ENCODE results near the gene NQO1.
"Not testable (repeated sequence)": the region's sequence is repeated elsewhere in the genome, so short reads cannot be mapped to it uniquely, and the experiment has no call there.

The NQO1 gene

DNA sequence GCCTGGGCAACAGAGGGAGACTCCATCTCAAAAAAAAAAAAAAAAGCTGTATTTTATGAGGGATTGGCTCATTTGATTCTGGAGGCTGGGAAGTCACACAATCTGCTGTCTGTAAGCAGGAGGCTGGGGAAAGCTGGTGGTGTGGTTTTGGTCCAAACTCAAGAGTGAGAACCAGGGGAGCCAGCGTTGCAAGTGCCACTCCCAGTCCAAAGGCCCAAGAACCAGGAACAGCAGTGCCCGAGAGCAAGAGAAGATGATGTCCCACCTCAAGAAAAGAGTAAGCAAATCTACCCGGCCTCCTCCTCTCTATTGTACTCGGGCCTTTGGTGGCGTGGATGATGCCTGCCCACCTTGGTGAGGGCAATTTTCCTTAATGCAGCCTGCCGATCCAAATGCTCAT lies 5.7 kb upstream of the NQO1 start:
- TF ChIP-seq EZH2phosphoT487 (IDR thresholded peaks at IDR 0.05; ENCODE audit: borderline replicate concordance, low read length): no peak
- TF ChIP-seq, protein P1, sequence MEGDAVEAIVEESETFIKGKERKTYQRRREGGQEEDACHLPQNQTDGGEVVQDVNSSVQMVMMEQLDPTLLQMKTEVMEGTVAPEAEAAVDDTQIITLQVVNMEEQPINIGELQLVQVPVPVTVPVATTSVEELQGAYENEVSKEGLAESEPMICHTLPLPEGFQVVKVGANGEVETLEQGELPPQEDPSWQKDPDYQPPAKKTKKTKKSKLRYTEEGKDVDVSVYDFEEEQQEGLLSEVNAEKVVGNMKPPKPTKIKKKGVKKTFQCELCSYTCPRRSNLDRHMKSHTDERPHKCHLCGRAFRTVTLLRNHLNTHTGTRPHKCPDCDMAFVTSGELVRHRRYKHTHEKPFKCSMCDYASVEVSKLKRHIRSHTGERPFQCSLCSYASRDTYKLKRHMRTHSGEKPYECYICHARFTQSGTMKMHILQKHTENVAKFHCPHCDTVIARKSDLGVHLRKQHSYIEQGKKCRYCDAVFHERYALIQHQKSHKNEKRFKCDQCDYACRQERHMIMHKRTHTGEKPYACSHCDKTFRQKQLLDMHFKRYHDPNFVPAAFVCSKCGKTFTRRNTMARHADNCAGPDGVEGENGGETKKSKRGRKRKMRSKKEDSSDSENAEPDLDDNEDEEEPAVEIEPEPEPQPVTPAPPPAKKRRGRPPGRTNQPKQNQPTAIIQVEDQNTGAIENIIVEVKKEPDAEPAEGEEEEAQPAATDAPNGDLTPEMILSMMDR (IDR thresholded peaks at IDR 0.05; ENCODE audit: low read depth, low read length, poor library complexity, severe bottlenecking): no peak

DNA sequence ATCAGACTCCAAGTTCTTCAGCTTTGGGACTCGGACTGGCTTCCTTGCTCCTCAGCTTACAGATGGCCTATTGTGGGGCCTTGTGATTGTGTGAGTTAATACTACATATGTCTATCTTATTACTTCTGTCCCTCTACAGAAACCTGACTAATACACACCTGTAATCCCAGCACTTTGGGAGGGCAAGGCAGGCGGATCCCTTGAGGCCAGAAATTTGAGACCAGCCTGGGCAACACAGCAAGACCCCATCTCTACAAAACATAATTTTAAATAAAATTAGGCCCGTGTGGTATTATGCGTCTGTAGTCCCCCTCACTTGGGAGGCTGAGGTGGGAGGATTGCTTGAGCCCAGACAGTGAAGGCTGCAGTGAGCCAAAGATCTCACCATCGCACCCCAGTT lies 4.9 kb upstream of the NQO1 start:
- not testable (repeated sequence) for H3K36me3 ChIP-seq (ENCODE audit: control insufficient read depth, low read length); H3F3A ChIP-seq (ENCODE audit: control insufficient read depth, insufficient read depth); H3K9me2 ChIP-seq (replicated peaks; ENCODE audit: control insufficient read depth, low read length); H3K27ac ChIP-seq (ENCODE audit: low read depth, low read length); H3K27me3 ChIP-seq (ENCODE audit: control insufficient read depth, low read length); H3K4me3 ChIP-seq (ENCODE audit: low read length); H3K4me2 ChIP-seq (ENCODE audit: low read length); H3K4me1 ChIP-seq (ENCODE audit: control insufficient read depth, low read length); H4K20me1 ChIP-seq (ENCODE audit: control insufficient read depth, insufficient read depth, low read depth, low read length); H3K9me3 ChIP-seq (ENCODE audit: control insufficient read depth, insufficient read depth, low read length); H3K79me2 ChIP-seq (ENCODE audit: control insufficient read depth, low read length)

More for the DNA sequence above, 5.7 kb upstream of the NQO1 start:
- Histone ChIP-seq H3K4me2 (ENCODE audit: low read length) (no peak overlapping the region), H3K36me3 (ENCODE audit: control insufficient read depth, low read length) (no peaks in the 10 kb centered on the region), H3K79me2 (ENCODE audit: control insufficient read depth, low read length) (peaks cover under 1% of the 10 kb centered on the region; the same call in 1 of the 2 replicates), H3K9me3 (ENCODE audit: control insufficient read depth, insufficient read depth, low read length) (no peaks in the 10 kb centered on the region), H3F3A (ENCODE audit: control insufficient read depth, insufficient read depth) (no peaks in the 10 kb centered on the region), H3K27ac (ENCODE audit: low read depth, low read length) (no peak overlapping the region), H4K20me1 (ENCODE audit: control insufficient read depth, insufficient read depth, low read depth, low read length) (no peaks in the 10 kb centered on the region), H3K9me2 (replicated peaks; ENCODE audit: control insufficient read depth, low read length) (no peaks in the 10 kb centered on the region), H3K4me1 (ENCODE audit: control insufficient read depth, low read length) (peaks cover 3% of the 10 kb centered on the region), H3K27me3 (ENCODE audit: control insufficient read depth, low read length) (no peaks in the 10 kb centered on the region), H3K4me3 (ENCODE audit: low read length) (no peak overlapping the region)

DNA sequence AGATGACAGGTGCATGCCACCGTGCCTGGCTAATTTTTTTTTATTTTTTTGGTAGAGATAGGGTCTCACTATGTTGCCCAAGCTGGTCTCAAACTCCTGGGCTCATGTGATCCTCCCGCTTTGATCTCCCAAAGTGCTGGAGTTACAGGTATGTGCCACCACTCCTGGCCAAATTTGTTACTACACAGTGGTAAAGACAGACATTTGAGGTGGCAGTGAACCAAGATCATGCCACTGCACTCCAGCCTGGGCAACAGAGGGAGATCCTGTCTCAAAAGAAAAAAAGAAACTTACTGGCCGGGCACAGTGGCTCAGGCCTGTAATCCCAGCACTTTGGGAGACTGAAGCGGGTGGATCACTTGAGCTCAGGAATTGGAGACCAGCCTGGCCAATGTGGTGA lies 2.7 kb upstream of the NQO1 start:
- not testable (repeated sequence) for H3K27me3 ChIP-seq (ENCODE audit: control insufficient read depth, low read length); H3K4me2 ChIP-seq (ENCODE audit: low read length); H3K36me3 ChIP-seq (ENCODE audit: control insufficient read depth, low read length); H3K9me2 ChIP-seq (replicated peaks; ENCODE audit: control insufficient read depth, low read length); H3K79me2 ChIP-seq (ENCODE audit: control insufficient read depth, low read length); H4K20me1 ChIP-seq (ENCODE audit: control insufficient read depth, insufficient read depth, low read depth, low read length); H3K27ac ChIP-seq (ENCODE audit: low read depth, low read length); H3K4me3 ChIP-seq (ENCODE audit: low read length); H3F3A ChIP-seq (ENCODE audit: control insufficient read depth, insufficient read depth); H3K9me3 ChIP-seq (ENCODE audit: control insufficient read depth, insufficient read depth, low read length)
- H3K4me1 ChIP-seq (ENCODE audit: control insufficient read depth, low read length): peaks cover 21% of the 10 kb centered on the region

DNA sequence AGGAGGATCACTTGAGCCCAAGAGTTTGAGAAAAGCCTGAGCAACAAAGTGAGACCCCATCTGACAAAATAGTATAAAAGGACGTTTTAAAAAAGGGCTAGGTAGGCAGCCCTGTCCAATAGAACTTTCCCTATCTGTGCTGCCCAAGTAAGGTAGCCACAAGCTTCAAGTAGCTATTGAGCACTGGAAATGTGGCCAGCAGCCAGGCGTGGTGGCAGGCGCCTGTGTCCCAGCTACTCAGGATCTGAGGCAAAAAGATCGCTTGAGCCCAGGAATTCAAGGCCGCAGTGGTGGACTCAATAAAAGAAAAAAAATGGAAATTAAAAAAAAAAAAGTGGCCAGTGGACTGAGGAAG lies 1.5 kb upstream of the NQO1 start:
- Histone ChIP-seq H3K4me2 (ENCODE audit: low read length) (no peak overlapping the region), H3K79me2 (ENCODE audit: control insufficient read depth, low read length) (peaks cover 3% of the 10 kb centered on the region; the same call in 1 of the 2 replicates), H3K4me1 (ENCODE audit: control insufficient read depth, low read length) (peaks cover 21% of the 10 kb centered on the region), H3K4me3 (ENCODE audit: low read length) (no peak overlapping the region), H4K20me1 (ENCODE audit: control insufficient read depth, insufficient read depth, low read depth, low read length) (no peaks in the 10 kb centered on the region), H3K27ac (ENCODE audit: low read depth, low read length) (no peak overlapping the region), H3K36me3 (ENCODE audit: control insufficient read depth, low read length) (no peaks in the 10 kb centered on the region), H3K27me3 (ENCODE audit: control insufficient read depth, low read length) (no peaks in the 10 kb centered on the region), H3K9me3 (ENCODE audit: control insufficient read depth, insufficient read depth, low read length) (no peaks in the 10 kb centered on the region), H3K9me2 (replicated peaks; ENCODE audit: control insufficient read depth, low read length) (no peaks in the 10 kb centered on the region), H3F3A (ENCODE audit: control insufficient read depth, insufficient read depth) (no peaks in the 10 kb centered on the region)
- TF ChIP-seq, protein P1 (IDR thresholded peaks at IDR 0.05; ENCODE audit: low read depth, low read length, poor library complexity, severe bottlenecking): no peak
- no peak for TF ChIP-seq EZH2phosphoT487 (IDR thresholded peaks at IDR 0.05; ENCODE audit: borderline replicate concordance, low read length)
